NCI-H1092 (cell line): ENCODE results near the gene MAMDC4.
"Not testable (repeated sequence)": the region's sequence is repeated elsewhere in the genome, so short reads cannot be mapped to it uniquely, and the experiment has no call there.

ENCODE experiments used
- DNase-seq: peaks from one replicate; lab custom pipeline; 2025; lab: John Stamatoyannopoulos, UW

Gene MAMDC4

GRCh38 chr9:136851941-136852663 lies at the start of gene MAMDC4:
MAMDC4 (plus strand) TSS chr9:136852346; CDS start chr9:136852417, 71 bp downstream.
- DNase-seq, result no peak

- not testable (repeated sequence) for DNase-seq
Measured at GRCh38 chr9:136803009-136803550, 49.1 kb upstream of the MAMDC4 start.

- no peak for DNase-seq
Measured at GRCh38 chr9:136803551-136804508, 48.3 kb upstream of the MAMDC4 start.

GRCh38 chr9:136804509-136805206 lies 47.5 kb upstream of the MAMDC4 start:
- no peak for DNase-seq

GRCh38 chr9:136805207-136805740 lies 46.9 kb upstream of the MAMDC4 start:
- DNase-seq, result no peak

GRCh38 chr9:136806067-136806466 lies 46.1 kb upstream of the MAMDC4 start:
- DNase-seq, result no peak

- DNase-seq, result no peak
Measured at GRCh38 chr9:136806631-136807201, 45.4 kb upstream of the MAMDC4 start.

GRCh38 chr9:136807281-136808074 lies 44.7 kb upstream of the MAMDC4 start, which contains the start of gene RABL6:
RABL6 (plus strand) TSS chr9:136807948; CDS start chr9:136808197, 249 bp downstream.
- DNase-seq, result peak; percentile 66

- no peak for DNase-seq
Measured at GRCh38 chr9:136808075-136808805, 43.9 kb upstream of the MAMDC4 start.

- DNase-seq, result no peak
Measured at GRCh38 chr9:136808806-136809158, 43.4 kb upstream of the MAMDC4 start.

GRCh38 chr9:136814725-136815421 lies 37.3 kb upstream of the MAMDC4 start:
- DNase-seq, result no peak

- no peak for DNase-seq
Measured at GRCh38 chr9:136815422-136815782, 36.7 kb upstream of the MAMDC4 start.

- no peak for DNase-seq
Measured at GRCh38 chr9:136820971-136821825, 30.9 kb upstream of the MAMDC4 start.

GRCh38 chr9:136821826-136822544 lies 30.2 kb upstream of the MAMDC4 start:
- no peak for DNase-seq

GRCh38 chr9:136823136-136824046 lies 28.8 kb upstream of the MAMDC4 start:
- DNase-seq, result no peak

GRCh38 chr9:136824496-136825225 lies 27.5 kb upstream of the MAMDC4 start:
- DNase-seq, result no peak
